Measurements from ENCODE around the gene KCNT1.

DNA sequence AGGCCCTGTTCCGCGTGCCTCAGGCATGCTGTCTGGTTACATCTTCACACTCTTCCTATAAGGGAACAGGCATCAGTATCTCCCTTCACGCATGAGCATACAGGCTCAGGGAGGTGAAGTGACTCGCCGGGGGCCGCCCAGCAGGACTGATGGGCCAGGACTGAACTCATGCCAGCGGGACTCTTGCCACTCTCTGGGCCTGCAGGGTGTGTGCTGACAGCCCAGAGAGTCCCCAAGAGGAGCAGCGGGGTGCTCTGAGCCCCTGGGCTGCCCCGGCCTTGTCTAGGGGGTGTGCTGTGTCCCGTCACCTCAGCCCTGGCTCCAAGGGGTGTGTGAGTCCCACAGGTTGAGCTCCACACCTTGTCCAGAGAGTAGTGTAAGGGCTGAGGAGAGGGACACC is 9.9 kb downstream of the KCNT1 start:
- no peak for TF ChIP-seq CTCF (optimal IDR thresholded peaks at IDR 0.05 in 1 of 3, IDR thresholded peaks at IDR 0.05 in 1 of 3, conservative IDR thresholded peaks at IDR 0.05 in 1 of 3; ENCODE audit: extremely low read depth in 1 of 3, insufficient read depth in 2 of 3, low read length in 3 of 3)
- TF ChIP-seq EZH2 (IDR thresholded peaks at IDR 0.05; ENCODE audit: low read length) = no peak

All from keratinocyte (primary cell).